Gastrocnemius medialis (tissue), 4 donors: ENCODE measurements around the gene TSC22D4. TPM values are rescaled to one million over a fixed set of nuclear protein-coding genes. Genes with fewer than 3 reads are reported as not detected.

Experiments used
- ATAC-seq, 2 donors: fragments of 150-250 bp; one replicate each; pipeline ENCODE4 v1.9.1; 2016
- DNase-seq, 2 donors: peaks; one replicate each; pipeline ENCODE4 v3.0.0-alpha.2; 2019
- H3K27ac ChIP-seq, 4 donors: fragments of 200-600 bp; sonication (generic); 1 replicate in 1 of 4; 2 replicates in 3 of 4; pipeline ENCODE4 v1.5.1; 2016 to 2018; ENCODE audit warnings: mild to moderate bottlenecking in 2 of 4, moderate library complexity in 1 of 4
- H3K27me3 ChIP-seq, 3 donors: fragments of 200-600 bp; sonication (generic) in 2 of 3; 1 replicate in 1 of 3; 2 replicates in 2 of 3; pipeline versions ENCODE4 v1.5.1 to v1.6.0; 2016 to 2019; ENCODE audit warnings: mild to moderate bottlenecking in 1 of 3, moderate library complexity in 1 of 3
- H3K36me3 ChIP-seq, 2 donors: fragments of 200-600 bp; sonication (generic) in 1 of 2; one replicate each; pipeline ENCODE4 v1.5.1; 2017 to 2018
- H3K4me1 ChIP-seq, 2 donors: fragments of 200-600 bp; sonication (generic) in 1 of 2; one replicate each; pipeline ENCODE4 v1.5.1; 2016 to 2017; ENCODE audit warnings: mild to moderate bottlenecking in 2 of 2
- H3K4me3 ChIP-seq, 4 donors: fragments of 200-600 bp; sonication (generic) in 3 of 4; 1 replicate in 1 of 4; 2 replicates in 3 of 4; pipeline ENCODE4 v1.5.1; 2016 to 2019; ENCODE audit warnings: mild to moderate bottlenecking in 2 of 4
- H3K9me3 ChIP-seq, 3 donors: fragments of 200-600 bp; sonication (generic) in 2 of 3; 1 replicate in 1 of 3; 2 replicates in 2 of 3; pipeline ENCODE4 v1.5.1; 2016 to 2019
- CTCF ChIP-seq, 5 experiments: fragments of 450-650 bp in 3 of 5; fragments of 200-600 bp in 2 of 5; sonication (generic) in 2 of 5; IDR thresholded peaks in 4 of 5; conservative IDR thresholded peaks in 1 of 5; 1 replicate in 4 of 5; 2 replicates in 1 of 5; pipeline ENCODE4 v1.5.1; 2016 to 2019; ENCODE audit warnings: antibody characterized with exemption in 5 of 5, mild to moderate bottlenecking in 3 of 5, moderate library complexity in 3 of 5
- POLR2A ChIP-seq, 2 donors: fragments of 450-650 bp; IDR thresholded peaks; one replicate each; pipeline ENCODE4 v1.6.1; 2017; ENCODE audit warnings: antibody characterized with exemption in 2 of 2, mild to moderate bottlenecking in 2 of 2, moderate library complexity in 2 of 2
- in situ Hi-C, 4 donors: fragments of 200-750 bp; cut with MboI; loops; one replicate each; pipeline versions ENCODE4 v1.15.0 to v1.8.0; 2017; ENCODE audit warnings: low sequenced_read_pairs in 4 of 4
- intact Hi-C: fragments of 100-400 bp; cut with DNase I; formaldehyde crosslinking; loops from one replicate; pipeline ENCODE4 v1.15.1; 2023; ENCODE audit warnings: low total_unique reads
- total RNA-seq, 4 donors: library from RNA; depleted of rRNA; stranded (reverse); fragments of >200 nt; gene quantifications; one replicate each; pipeline versions ENCODE4 v1.1.0 to v1.2.3, GENCODE V29; 2016

Gene TSC22D4
- total RNA-seq, 4 donors from 2014 or later, result 14.3 to 25.5 (median 21.2) TPM

- TF ChIP-seq POLR2A (IDR thresholded peaks at IDR 0.05), result no peak
- TF ChIP-seq CTCF (IDR thresholded peaks at IDR 0.05 in 4 of 5, conservative IDR thresholded peaks at IDR 0.05 in 1 of 5), result no peak
- H3K9me3 ChIP-seq, result no peaks in the 10 kb centered on the region
- peaks cover 0 to 22% of the 10 kb centered on the region in 2 donors for H3K36me3 ChIP-seq
- no peak for ATAC-seq
- in situ Hi-C loops, result loop anchor here in 1 of 4 donors (25.0 kb wide), 1 partner anchor 430 kb away; the partner anchor contains the start of genes SLC12A9 and TRIP6
- peak overlapping the region; percentile 28 to 99 (median 71) for H3K27ac ChIP-seq
- intact Hi-C loops, result no loop called here
- peaks cover 36 to 41% of the 10 kb centered on the region in 2 donors for H3K4me1 ChIP-seq
- no peak for DNase-seq
- H3K27me3 ChIP-seq, result no peaks in the 10 kb centered on the region
- H3K4me3 ChIP-seq, result no peak overlapping the region
Measured at GRCh38 chr7:100432053-100432452, 47.0 kb downstream of the TSC22D4 start.

GRCh38 chr7:100431286-100431735 lies 47.7 kb downstream of the TSC22D4 start:
- H3K4me1 ChIP-seq, result peaks cover 36 to 41% of the 10 kb centered on the region in 2 donors
- no peaks in the 10 kb centered on the region for H3K9me3 ChIP-seq
- H3K36me3 ChIP-seq, result peaks cover 0 to 22% of the 10 kb centered on the region in 2 donors
- intact Hi-C loops (no loop called here), in situ Hi-C loops (loop anchor here in 1 of 4 donors (25.0 kb wide), 1 partner anchor 431 kb away; the partner anchor contains the start of genes SLC12A9 and TRIP6)
- no peaks in the 10 kb centered on the region for H3K27me3 ChIP-seq
- peak overlapping the region in 2 of 4 donors; percentile 87 to 88 for H3K4me3 ChIP-seq
- peak overlapping the region; percentile 28 to 99 (median 71) for H3K27ac ChIP-seq
- DNase-seq, result no peak
- ATAC-seq, result no peak
- TF ChIP-seq POLR2A (IDR thresholded peaks at IDR 0.05) (no peak), CTCF (IDR thresholded peaks at IDR 0.05 in 4 of 5, conservative IDR thresholded peaks at IDR 0.05 in 1 of 5) (no peak)

GRCh38 chr7:100430493-100431285 lies 48.3 kb downstream of the TSC22D4 start:
- intact Hi-C loops (no loop called here), in situ Hi-C loops (loop anchor here in 1 of 4 donors (25.0 kb wide), 1 partner anchor 432 kb away; the partner anchor contains the start of genes SLC12A9 and TRIP6)
- H3K4me3 ChIP-seq, result peak overlapping the region; percentile 74 to 88 (median 83)
- no peaks in the 10 kb centered on the region for H3K27me3 ChIP-seq
- H3K36me3 ChIP-seq, result peaks cover 0 to 22% of the 10 kb centered on the region in 2 donors
- TF ChIP-seq CTCF (IDR thresholded peaks at IDR 0.05 in 4 of 5, conservative IDR thresholded peaks at IDR 0.05 in 1 of 5), result no peak
- TF ChIP-seq POLR2A (IDR thresholded peaks at IDR 0.05), result no peak
- no peaks in the 10 kb centered on the region for H3K9me3 ChIP-seq
- peaks cover 36 to 41% of the 10 kb centered on the region in 2 donors for H3K4me1 ChIP-seq
- H3K27ac ChIP-seq, result peak overlapping the region; percentile 90 to 99 (median 98)
- no peak for ATAC-seq
- no peak for DNase-seq

- H3K4me1 ChIP-seq, result peaks cover 29 to 34% of the 10 kb centered on the region in 2 donors
- DNase-seq (peak; percentile 91 to 95), ATAC-seq (peak; percentile 56 to 58)
- intact Hi-C loops (loop anchor here (2.0 to 10.0 kb wide), 4 partner anchors 93 to 875 kb away; partner anchors contain the start of genes AGFG2, AP4M1, FAM200A and MCM7), in situ Hi-C loops (loop anchor here in 1 of 4 donors (25.0 kb wide), 1 partner anchor 432 kb away; the partner anchor contains the start of genes SLC12A9 and TRIP6)
- peak within 1 kb of the TSS; percentile 74 to 88 (median 83) for H3K4me3 ChIP-seq
- H3K36me3 ChIP-seq, result peaks cover 0 to 22% of the 10 kb centered on the region in 2 donors
- H3K27me3 ChIP-seq, result no peaks in the 10 kb centered on the region
- TF ChIP-seq CTCF (IDR thresholded peaks at IDR 0.05 in 4 of 5, conservative IDR thresholded peaks at IDR 0.05 in 1 of 5) (no peak), POLR2A (IDR thresholded peaks at IDR 0.05) (peak; percentile 14 to 65)
- no peaks in the 10 kb centered on the region for H3K9me3 ChIP-seq
- peak within 1 kb of the TSS; percentile 90 to 99 (median 98) for H3K27ac ChIP-seq
Measured at GRCh38 chr7:100429637-100430492, 49.1 kb downstream of the TSC22D4 start, which contains the start of gene MEPCE. Gene MEPCE (plus strand): TSS chr7:100429831. CDS start chr7:100430019, 188 bp downstream.
